ENCODE results near the gene NTSR2.

- TF ChIP-seq POLR2A (IDR thresholded peaks at IDR 0.05; ENCODE audit: low read depth, low read length): no peak
- TF ChIP-seq CTCF (IDR thresholded peaks at IDR 0.05; ENCODE audit: extremely low read depth in 1 of 2, insufficient read depth in 1 of 2, low read depth in 1 of 2, low read length in 2 of 2): no peak
- no peak for TF ChIP-seq EZH2 (IDR thresholded peaks at IDR 0.05; ENCODE audit: borderline replicate concordance, low read depth, low read length, severe bottlenecking)
- no peak for TF ChIP-seq JUN (IDR thresholded peaks at IDR 0.05; ENCODE audit: borderline replicate concordance, insufficient read depth, insufficient read length, low read depth)
- TF ChIP-seq GATA2 (IDR thresholded peaks at IDR 0.05; ENCODE audit: insufficient read depth, insufficient read length, low read depth, low read length): no peak
- TF ChIP-seq MAX (IDR thresholded peaks at IDR 0.05; ENCODE audit: insufficient read depth, insufficient read length): no peak
- no peak for TF ChIP-seq POLR2AphosphoS5 (IDR thresholded peaks at IDR 0.05; ENCODE audit: insufficient read depth, low read depth, low read length)
- no peak for TF ChIP-seq MYC (IDR thresholded peaks at IDR 0.05; ENCODE audit: low read depth, low read length)
Observed at GRCh38 chr2:11616097-11616687, 53.8 kb downstream of the NTSR2 start.
